Measurements from ENCODE around the gene CYB561. TPM values are rescaled to one million over a fixed set of nuclear protein-coding genes. Genes with fewer than 3 reads are reported as not detected.

Gene CYB561
- total and polyA plus RNA-seq, 3 experiments from 2014 or later = 14.3 to 42.7 (median 16.6) TPM

- POLR2A ChIA-PET = interaction anchor here (0.6 kb wide), 1 partner anchor 190 kb away, joined by 3 read pairs; no protein-coding TSS in a partner anchor
- Histone ChIP-seq H3K4me3 (ENCODE audit: low read length) (no peak overlapping the region), H3K9me3 (ENCODE audit: low read length) (no peaks in the 10 kb centered on the region), H3K4me1 (ENCODE audit: insufficient read depth, low read length) (peaks cover 34% of the 10 kb centered on the region), H3K27ac (ENCODE audit: low read depth, low read length) (no peak overlapping the region), H3K27me3 (ENCODE audit: insufficient read depth, low read length, poor library complexity, severe bottlenecking) (no peaks in the 10 kb centered on the region), H3K36me3 (ENCODE audit: insufficient read depth, low read length) (no peaks in the 10 kb centered on the region)
- H3K27ac Mint-ChIP-seq = peak overlapping the region in 2 of 8 donors; percentile 31 to 80
- H3K4me3 Mint-ChIP-seq = no peak overlapping the region
- no peaks in the 10 kb centered on the region for H3K27me3 Mint-ChIP-seq
- peaks cover 25 to 34% (median 34%) of the 10 kb centered on the region in 3 donors for H3K4me1 Mint-ChIP-seq
- peaks cover 0 to 26% (median 0%) of the 10 kb centered on the region in 3 donors for H3K36me3 Mint-ChIP-seq
- CTCF ChIA-PET = interaction anchor here (2.8 kb wide), 1 partner anchor 57 kb away, joined by 18 read pairs; no protein-coding TSS in a partner anchor
- no peak for DNase-seq
- no peaks in the 10 kb centered on the region for H3K9me3 Mint-ChIP-seq
Measured at GRCh38 chr17:63421681-63422645, 24.1 kb downstream of the CYB561 start.

- Histone ChIP-seq H3K36me3 (ENCODE audit: insufficient read depth, low read length) (no peaks in the 10 kb centered on the region), H3K27ac (ENCODE audit: low read depth, low read length) (no peak overlapping the region), H3K4me3 (ENCODE audit: low read length) (no peak overlapping the region), H3K4me1 (ENCODE audit: insufficient read depth, low read length) (peaks cover 25% of the 10 kb centered on the region), H3K27me3 (ENCODE audit: insufficient read depth, low read length, poor library complexity, severe bottlenecking) (no peaks in the 10 kb centered on the region), H3K9me3 (ENCODE audit: low read length) (no peaks in the 10 kb centered on the region)
- POLR2A ChIA-PET = interaction anchor here (0.6 kb wide), 2 partner anchors 11 to 191 kb away, joined by 3 to 8 read pairs; no protein-coding TSS in a partner anchor
- H3K9me3 Mint-ChIP-seq = no peaks in the 10 kb centered on the region
- DNase-seq = no peak
- peaks cover 0 to 3% of the 10 kb centered on the region in 2 donors for H3K27me3 Mint-ChIP-seq
- peaks cover 0 to 29% (median 0%) of the 10 kb centered on the region in 3 donors for H3K36me3 Mint-ChIP-seq
- peaks cover 16 to 25% (median 25%) of the 10 kb centered on the region in 3 donors for H3K4me1 Mint-ChIP-seq
- no peak overlapping the region for H3K4me3 Mint-ChIP-seq
- H3K27ac Mint-ChIP-seq = peak overlapping the region in 4 of 8 donors; percentile 13 to 81 (median 77)
- CTCF ChIA-PET = interaction anchor here (1.3 to 3.0 kb wide), 2 partner anchors 15 to 58 kb away, joined by 4 to 16 read pairs; no protein-coding TSS in a partner anchor
Measured at GRCh38 chr17:63420868-63421680, 25.0 kb downstream of the CYB561 start.

DNA sequence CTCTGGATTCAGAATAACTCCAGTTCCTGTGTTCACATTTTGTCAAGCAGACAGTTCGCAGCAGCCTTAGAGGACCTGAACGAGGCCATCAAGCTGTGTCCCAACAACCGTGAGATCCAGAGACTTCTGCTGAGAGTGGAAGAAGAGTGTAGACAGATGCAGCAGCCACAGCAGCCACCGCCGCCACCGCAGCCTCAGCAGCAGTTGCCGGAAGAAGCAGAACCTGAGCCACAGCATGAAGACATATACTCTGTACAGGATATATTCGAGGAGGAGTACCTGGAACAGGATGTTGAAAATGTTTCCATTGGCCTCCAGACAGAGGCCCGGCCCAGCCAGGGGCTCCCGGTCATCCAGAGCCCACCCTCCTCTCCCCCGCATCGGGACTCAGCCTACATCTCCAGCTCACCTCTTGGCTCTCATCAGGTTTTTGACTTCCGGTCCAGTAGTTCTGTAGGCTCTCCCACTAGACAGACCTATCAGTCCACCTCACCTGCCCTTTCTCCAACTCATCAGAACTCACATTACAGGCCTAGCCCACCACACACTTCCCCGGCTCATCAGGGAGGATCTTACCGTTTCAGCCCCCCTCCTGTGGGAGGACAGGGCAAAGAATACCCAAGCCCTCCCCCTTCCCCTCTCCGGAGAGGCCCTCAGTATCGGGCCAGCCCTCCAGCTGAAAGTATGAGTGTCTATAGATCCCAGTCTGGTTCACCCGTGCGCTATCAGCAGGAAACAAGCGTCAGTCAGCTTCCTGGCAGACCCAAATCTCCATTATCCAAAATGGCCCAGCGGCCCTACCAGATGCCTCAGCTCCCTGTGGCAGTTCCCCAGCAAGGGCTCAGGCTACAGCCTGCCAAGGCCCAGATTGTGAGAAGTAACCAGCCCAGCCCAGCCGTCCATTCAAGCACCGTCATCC lies 25.9 kb downstream of the CYB561 start:
- Mint-ChIP-seq H3K4me3 (peak overlapping the region in 6 of 7 donors; percentile 24 to 88 (median 39)), H3K4me1 (peaks cover 12 to 19% (median 18%) of the 10 kb centered on the region in 3 donors), H3K9me3 (no peaks in the 10 kb centered on the region), H3K36me3 (peaks cover 0 to 33% (median 0%) of the 10 kb centered on the region in 3 donors), H3K27me3 (peaks cover 0 to 4% of the 10 kb centered on the region in 2 donors), H3K27ac (peak overlapping the region; percentile 51 to 96 (median 80))
- DNase-seq = peak in 2 of 5 donors; percentile 38 to 63
- Histone ChIP-seq H3K9me3 (ENCODE audit: low read length) (no peaks in the 10 kb centered on the region), H3K27ac (ENCODE audit: low read depth, low read length) (no peak overlapping the region), H3K36me3 (ENCODE audit: insufficient read depth, low read length) (no peaks in the 10 kb centered on the region), H3K4me3 (ENCODE audit: low read length) (no peak overlapping the region), H3K4me1 (ENCODE audit: insufficient read depth, low read length) (peaks cover 18% of the 10 kb centered on the region), H3K27me3 (ENCODE audit: insufficient read depth, low read length, poor library complexity, severe bottlenecking) (no peaks in the 10 kb centered on the region)
- CTCF ChIA-PET = interaction anchor here (0.9 to 3.0 kb wide), 8 partner anchors 9 to 193 kb away, joined by 3 to 16 read pairs (median 4); no protein-coding TSS in a partner anchor
- POLR2A ChIA-PET = interaction anchor here (0.6 kb wide), 1 partner anchor 10 kb away, joined by 8 read pairs; no protein-coding TSS in a partner anchor

DNA sequence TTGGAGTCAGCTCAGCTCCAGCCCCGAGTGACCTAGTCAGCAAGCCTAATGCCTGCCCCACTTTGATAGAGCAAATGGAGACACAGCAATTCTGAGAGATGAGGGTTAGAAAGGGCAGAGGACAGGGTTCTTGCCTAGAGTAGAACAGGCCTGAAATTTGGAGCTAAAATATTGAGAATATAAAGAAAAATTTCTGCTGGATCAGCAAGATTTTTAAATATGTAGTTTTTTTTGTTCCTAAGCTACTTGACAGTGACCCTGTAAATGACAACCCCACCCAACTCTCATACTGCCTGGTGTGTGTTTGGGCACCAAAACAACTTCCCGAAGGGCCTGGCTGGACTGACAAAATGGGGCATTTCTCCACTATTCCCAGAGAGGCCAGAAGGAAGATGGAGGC lies 26.7 kb downstream of the CYB561 start:
- Histone ChIP-seq H3K36me3 (ENCODE audit: insufficient read depth, low read length) (no peaks in the 10 kb centered on the region), H3K27me3 (ENCODE audit: insufficient read depth, low read length, poor library complexity, severe bottlenecking) (no peaks in the 10 kb centered on the region), H3K4me3 (ENCODE audit: low read length) (no peak overlapping the region), H3K9me3 (ENCODE audit: low read length) (no peaks in the 10 kb centered on the region), H3K27ac (ENCODE audit: low read depth, low read length) (no peak overlapping the region), H3K4me1 (ENCODE audit: insufficient read depth, low read length) (peaks cover 18% of the 10 kb centered on the region)
- H3K4me3 Mint-ChIP-seq = peak overlapping the region in 2 of 7 donors; percentile 28 to 36
- H3K9me3 Mint-ChIP-seq = no peaks in the 10 kb centered on the region
- ChIA-PET CTCF (interaction anchor here (0.9 to 3.0 kb wide), 7 partner anchors 10 to 193 kb away, joined by 3 to 16 read pairs (median 3); no protein-coding TSS in a partner anchor), POLR2A (no interaction called here)
- peaks cover 12 to 18% (median 16%) of the 10 kb centered on the region in 3 donors for H3K4me1 Mint-ChIP-seq
- H3K27ac Mint-ChIP-seq = peak overlapping the region in 7 of 8 donors; percentile 14 to 81 (median 70)
- no peak for DNase-seq
- peaks cover 0 to 4% of the 10 kb centered on the region in 2 donors for H3K27me3 Mint-ChIP-seq
- H3K36me3 Mint-ChIP-seq = peaks cover 0 to 39% (median 0%) of the 10 kb centered on the region in 3 donors

DNA sequence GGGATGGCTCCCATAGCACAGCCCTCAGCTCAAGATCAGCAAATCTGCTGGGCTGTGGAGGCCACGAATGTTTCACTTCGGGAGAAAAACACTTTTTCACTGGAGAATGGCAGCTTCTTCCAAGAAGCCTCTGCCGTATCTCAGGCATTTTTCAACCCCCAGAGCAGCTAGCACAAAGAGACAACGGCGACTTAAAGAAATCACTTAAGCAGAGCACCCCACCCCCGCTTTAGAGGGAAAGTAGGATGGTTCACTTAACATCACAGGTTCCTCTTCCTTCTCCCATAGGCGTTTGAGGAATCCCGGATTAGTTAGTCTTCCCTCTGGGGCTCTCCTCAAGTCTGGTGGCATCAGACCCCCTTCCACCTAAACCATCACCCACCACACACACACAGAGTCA lies 27.6 kb downstream of the CYB561 start:
- no peak overlapping the region for H3K27ac Mint-ChIP-seq
- ChIA-PET POLR2A (no interaction called here), CTCF (interaction anchor here (1.4 to 3.0 kb wide), 4 partner anchors 11 to 194 kb away, joined by 3 to 16 read pairs (median 6); no protein-coding TSS in a partner anchor)
- no peaks in the 10 kb centered on the region for H3K9me3 Mint-ChIP-seq
- DNase-seq = no peak
- no peaks in the 10 kb centered on the region for H3K27me3 ChIP-seq (ENCODE audit: insufficient read depth, low read length, poor library complexity, severe bottlenecking)
- peaks cover 0 to 45% (median 0%) of the 10 kb centered on the region in 3 donors for H3K36me3 Mint-ChIP-seq
- no peaks in the 10 kb centered on the region for H3K9me3 ChIP-seq (ENCODE audit: low read length)
- H3K4me3 ChIP-seq (ENCODE audit: low read length) = no peak overlapping the region
- no peak overlapping the region for H3K4me3 Mint-ChIP-seq
- peaks cover 18% of the 10 kb centered on the region for H3K4me1 ChIP-seq (ENCODE audit: insufficient read depth, low read length)
- H3K27ac ChIP-seq (ENCODE audit: low read depth, low read length) = no peak overlapping the region
- peaks cover 0 to 4% of the 10 kb centered on the region in 2 donors for H3K27me3 Mint-ChIP-seq
- no peaks in the 10 kb centered on the region for H3K36me3 ChIP-seq (ENCODE audit: insufficient read depth, low read length)
- peaks cover 12 to 18% (median 16%) of the 10 kb centered on the region in 3 donors for H3K4me1 Mint-ChIP-seq

DNA sequence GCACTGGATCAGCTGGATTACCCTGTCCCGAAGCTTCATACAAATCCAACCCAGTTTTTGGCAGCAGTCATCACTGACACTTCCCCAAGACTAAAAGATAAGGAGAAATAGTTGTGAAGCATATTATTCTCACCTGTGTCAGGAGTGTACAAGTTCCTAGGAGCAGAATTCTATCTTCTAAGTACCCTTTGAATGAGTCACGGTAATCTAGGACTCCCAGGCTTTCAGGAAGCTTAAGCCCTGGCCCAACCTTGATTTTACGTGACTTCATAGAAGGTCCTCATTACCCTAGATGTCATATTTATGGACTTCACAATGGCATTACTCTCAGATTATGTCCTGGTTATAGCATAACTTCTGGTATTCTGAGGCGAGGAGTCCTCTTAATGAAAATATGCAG lies 31.9 kb downstream of the CYB561 start:
- H3K36me3 Mint-ChIP-seq = peaks cover 9 to 51% (median 13%) of the 10 kb centered on the region in 3 donors
- H3K9me3 ChIP-seq (ENCODE audit: low read length) = no peaks in the 10 kb centered on the region
- ChIA-PET POLR2A (no interaction called here), CTCF (interaction anchor here (1.0 kb wide), 1 partner anchor 8 kb away, joined by 3 read pairs; no protein-coding TSS in a partner anchor)
- H3K4me3 Mint-ChIP-seq = no peak overlapping the region
- H3K4me1 Mint-ChIP-seq = peaks cover 0 to 4% (median 2%) of the 10 kb centered on the region in 3 donors
- H3K4me3 ChIP-seq (ENCODE audit: low read length) = no peak overlapping the region
- no peak overlapping the region for H3K27ac ChIP-seq (ENCODE audit: low read depth, low read length)
- H3K27me3 ChIP-seq (ENCODE audit: insufficient read depth, low read length, poor library complexity, severe bottlenecking) = no peaks in the 10 kb centered on the region
- H3K9me3 Mint-ChIP-seq = no peaks in the 10 kb centered on the region
- DNase-seq = no peak
- H3K4me1 ChIP-seq (ENCODE audit: insufficient read depth, low read length) = peaks cover 2% of the 10 kb centered on the region
- H3K36me3 ChIP-seq (ENCODE audit: insufficient read depth, low read length) = no peaks in the 10 kb centered on the region
- peaks cover 2 to 4% of the 10 kb centered on the region in 2 donors for H3K27me3 Mint-ChIP-seq
- no peak overlapping the region for H3K27ac Mint-ChIP-seq

DNA sequence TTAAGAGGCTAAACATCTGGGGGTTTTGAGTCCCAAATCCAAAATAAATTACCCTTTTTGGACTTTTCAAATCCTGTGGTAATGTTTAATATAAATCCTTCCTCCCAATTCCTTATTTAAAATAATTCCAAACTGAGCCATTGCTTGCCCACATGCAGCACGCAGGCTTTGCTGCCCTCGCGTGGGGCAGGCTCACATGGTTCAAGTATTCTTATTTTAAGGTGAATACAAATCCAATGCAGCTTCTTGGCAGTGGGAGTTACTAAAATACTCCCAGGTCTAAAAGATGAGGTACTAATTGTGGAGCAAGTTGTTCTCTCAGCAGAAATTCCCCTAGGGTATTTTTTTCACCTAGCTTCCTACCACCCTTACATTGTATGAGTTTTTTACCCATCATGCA lies 33.0 kb downstream of the CYB561 start:
- CTCF ChIA-PET = no interaction called here
- Histone ChIP-seq H3K27me3 (ENCODE audit: insufficient read depth, low read length, poor library complexity, severe bottlenecking) (no peaks in the 10 kb centered on the region), H3K4me3 (ENCODE audit: low read length) (no peak overlapping the region), H3K4me1 (ENCODE audit: insufficient read depth, low read length) (no peaks in the 10 kb centered on the region), H3K9me3 (ENCODE audit: low read length) (no peaks in the 10 kb centered on the region), H3K27ac (ENCODE audit: low read depth, low read length) (no peak overlapping the region), H3K36me3 (ENCODE audit: insufficient read depth, low read length) (no peaks in the 10 kb centered on the region)
- Mint-ChIP-seq H3K4me1 (no peaks in the 10 kb centered on the region), H3K27me3 (peaks cover 2 to 4% of the 10 kb centered on the region in 2 donors), H3K9me3 (no peaks in the 10 kb centered on the region), H3K27ac (peak overlapping the region in 1 of 8 donors; percentile 12), H3K36me3 (peaks cover 9 to 51% (median 13%) of the 10 kb centered on the region in 3 donors), H3K4me3 (no peak overlapping the region)
- DNase-seq = no peak
- POLR2A ChIA-PET = no interaction called here
